ENCODE results near the gene BCAR1.

BCAR1 gene, protein sequence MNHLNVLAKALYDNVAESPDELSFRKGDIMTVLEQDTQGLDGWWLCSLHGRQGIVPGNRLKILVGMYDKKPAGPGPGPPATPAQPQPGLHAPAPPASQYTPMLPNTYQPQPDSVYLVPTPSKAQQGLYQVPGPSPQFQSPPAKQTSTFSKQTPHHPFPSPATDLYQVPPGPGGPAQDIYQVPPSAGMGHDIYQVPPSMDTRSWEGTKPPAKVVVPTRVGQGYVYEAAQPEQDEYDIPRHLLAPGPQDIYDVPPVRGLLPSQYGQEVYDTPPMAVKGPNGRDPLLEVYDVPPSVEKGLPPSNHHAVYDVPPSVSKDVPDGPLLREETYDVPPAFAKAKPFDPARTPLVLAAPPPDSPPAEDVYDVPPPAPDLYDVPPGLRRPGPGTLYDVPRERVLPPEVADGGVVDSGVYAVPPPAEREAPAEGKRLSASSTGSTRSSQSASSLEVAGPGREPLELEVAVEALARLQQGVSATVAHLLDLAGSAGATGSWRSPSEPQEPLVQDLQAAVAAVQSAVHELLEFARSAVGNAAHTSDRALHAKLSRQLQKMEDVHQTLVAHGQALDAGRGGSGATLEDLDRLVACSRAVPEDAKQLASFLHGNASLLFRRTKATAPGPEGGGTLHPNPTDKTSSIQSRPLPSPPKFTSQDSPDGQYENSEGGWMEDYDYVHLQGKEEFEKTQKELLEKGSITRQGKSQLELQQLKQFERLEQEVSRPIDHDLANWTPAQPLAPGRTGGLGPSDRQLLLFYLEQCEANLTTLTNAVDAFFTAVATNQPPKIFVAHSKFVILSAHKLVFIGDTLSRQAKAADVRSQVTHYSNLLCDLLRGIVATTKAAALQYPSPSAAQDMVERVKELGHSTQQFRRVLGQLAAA

DNA sequence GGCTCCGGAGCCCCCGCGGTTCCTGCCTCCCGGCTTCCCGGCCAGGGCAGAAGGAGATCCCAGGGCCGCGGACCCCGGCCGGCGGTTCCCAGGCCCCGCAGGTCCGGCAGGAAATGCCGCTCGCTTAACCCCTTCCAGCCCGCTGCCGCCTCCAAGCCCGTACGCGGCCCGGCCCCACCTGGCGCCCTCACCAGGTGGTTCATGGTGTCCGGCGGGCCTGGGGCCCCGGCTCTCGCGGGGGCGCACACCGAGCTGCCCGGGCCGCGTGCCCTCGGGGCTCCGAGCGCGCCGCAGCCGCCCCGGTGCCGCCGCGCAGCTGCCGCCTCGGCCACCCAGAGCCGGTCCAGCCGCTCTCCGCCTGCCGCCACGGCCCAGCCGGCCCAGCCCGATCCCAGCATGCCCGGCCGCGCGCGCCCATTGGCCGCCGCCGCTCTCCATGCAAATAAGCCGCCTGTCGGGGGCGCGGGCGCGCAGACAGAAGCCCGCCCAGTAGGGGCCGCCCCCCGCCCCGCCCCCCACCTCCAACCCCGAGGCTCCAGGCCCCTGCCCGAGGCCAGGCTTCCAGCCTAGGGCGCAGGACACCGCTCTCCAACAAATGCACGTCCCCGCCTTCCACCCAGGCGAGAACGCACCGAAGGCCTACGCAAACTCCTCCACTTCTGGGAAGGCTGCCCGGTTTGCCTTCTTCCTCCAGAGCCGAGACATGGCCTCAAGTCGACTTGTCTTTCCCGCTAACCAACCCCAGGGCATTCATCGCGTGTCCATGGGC is at the start of gene BCAR1:
BCAR1 (minus strand) TSS at position 345 of the 769 bp plus-strand sequence; CDS start at position 203, 142 bp downstream.
- Histone ChIP-seq H3K9ac (ENCODE audit: low read length in 5 of 5) (peak within 1 kb of the TSS; percentile 26 to 77 (median 49)), H3K27ac (ENCODE audit: low read depth, low read length) (peak within 1 kb of the TSS; percentile 94), H3K4me1 (ENCODE audit: control insufficient read depth in 5 of 5, insufficient read depth in 5 of 5, low read length in 5 of 5) (peaks cover 23 to 94% (median 87%) of the 10 kb centered on the region in 5 donors), H3K4me3 (ENCODE audit: low read depth in 1 of 5, low read length in 5 of 5) (peak within 1 kb of the TSS; percentile 64 to 75 (median 69)), H3K27me3 (ENCODE audit: control insufficient read depth in 5 of 5, insufficient read depth in 4 of 5, low read length in 5 of 5) (peaks cover 0 to 3% (median 0%) of the 10 kb centered on the region in 5 donors), H3K36me3 (ENCODE audit: control insufficient read depth in 5 of 5, insufficient read depth in 5 of 5, low read length in 5 of 5) (no peaks in the 10 kb centered on the region), H3K9me3 (ENCODE audit: control insufficient read depth in 5 of 5, low read length in 5 of 5) (no peaks in the 10 kb centered on the region)

DNA sequence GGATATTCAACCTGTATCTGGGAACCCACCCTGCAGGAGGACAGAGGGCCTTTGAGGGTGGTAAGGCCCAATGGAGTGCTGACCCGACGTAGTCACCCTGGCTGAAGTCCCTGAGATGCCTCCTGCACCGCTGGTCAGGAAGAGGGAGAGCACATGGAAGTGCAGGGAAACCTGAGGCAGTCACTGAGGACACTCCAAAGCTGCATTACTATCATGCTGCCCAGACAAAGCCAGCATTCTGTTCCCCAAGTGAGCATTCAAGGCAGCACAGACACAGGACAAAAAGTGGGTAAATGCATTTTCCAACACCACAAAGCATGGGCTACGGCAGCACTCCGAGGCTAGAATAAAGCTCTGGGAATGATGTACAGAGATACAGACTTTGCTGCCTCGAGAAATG is 46.8 kb upstream of the BCAR1 start:
- Histone ChIP-seq H3K9ac (ENCODE audit: low read length in 5 of 5) (no peak overlapping the region), H3K4me3 (ENCODE audit: low read depth in 1 of 5, low read length in 5 of 5) (no peak overlapping the region), H3K9me3 (ENCODE audit: control insufficient read depth in 5 of 5, low read length in 5 of 5) (no peaks in the 10 kb centered on the region), H3K36me3 (ENCODE audit: control insufficient read depth in 5 of 5, insufficient read depth in 5 of 5, low read length in 5 of 5) (peaks cover 3 to 73% (median 41%) of the 10 kb centered on the region in 5 donors), H3K4me1 (ENCODE audit: control insufficient read depth in 5 of 5, insufficient read depth in 5 of 5, low read length in 5 of 5) (peaks cover 0 to 10% (median 0%) of the 10 kb centered on the region in 5 donors), H3K27ac (ENCODE audit: low read depth, low read length) (no peak overlapping the region), H3K27me3 (ENCODE audit: control insufficient read depth in 5 of 5, insufficient read depth in 4 of 5, low read length in 5 of 5) (no peaks in the 10 kb centered on the region)

DNA sequence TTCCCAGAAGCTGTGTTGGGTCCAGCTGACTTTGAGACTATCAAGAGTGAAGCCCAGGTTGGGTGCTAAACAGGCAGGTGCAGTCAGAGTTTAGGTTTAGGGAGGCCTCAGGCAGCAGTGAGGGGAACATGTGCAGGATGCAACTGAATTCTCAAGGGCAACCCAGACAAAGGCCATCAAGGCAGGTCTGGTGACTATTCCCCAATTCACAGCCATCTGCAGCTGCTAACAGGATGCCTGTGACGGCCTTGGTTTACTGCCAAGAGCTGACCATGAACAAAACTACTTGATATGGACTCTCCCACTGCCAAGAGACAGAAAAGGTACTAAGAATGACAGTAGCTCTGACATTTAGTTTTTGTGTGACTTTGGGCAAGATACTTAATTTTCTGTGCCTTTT is 45.2 kb upstream of the BCAR1 start:
- Histone ChIP-seq H3K9ac (ENCODE audit: low read length in 5 of 5) (no peak overlapping the region), H3K4me3 (ENCODE audit: low read depth in 1 of 5, low read length in 5 of 5) (no peak overlapping the region), H3K36me3 (ENCODE audit: control insufficient read depth in 5 of 5, insufficient read depth in 5 of 5, low read length in 5 of 5) (peaks cover 3 to 79% (median 45%) of the 10 kb centered on the region in 5 donors), H3K9me3 (ENCODE audit: control insufficient read depth in 5 of 5, low read length in 5 of 5) (no peaks in the 10 kb centered on the region), H3K27ac (ENCODE audit: low read depth, low read length) (no peak overlapping the region), H3K27me3 (ENCODE audit: control insufficient read depth in 5 of 5, insufficient read depth in 4 of 5, low read length in 5 of 5) (no peaks in the 10 kb centered on the region), H3K4me1 (ENCODE audit: control insufficient read depth in 5 of 5, insufficient read depth in 5 of 5, low read length in 5 of 5) (peaks cover 0 to 10% (median 0%) of the 10 kb centered on the region in 5 donors)

DNA sequence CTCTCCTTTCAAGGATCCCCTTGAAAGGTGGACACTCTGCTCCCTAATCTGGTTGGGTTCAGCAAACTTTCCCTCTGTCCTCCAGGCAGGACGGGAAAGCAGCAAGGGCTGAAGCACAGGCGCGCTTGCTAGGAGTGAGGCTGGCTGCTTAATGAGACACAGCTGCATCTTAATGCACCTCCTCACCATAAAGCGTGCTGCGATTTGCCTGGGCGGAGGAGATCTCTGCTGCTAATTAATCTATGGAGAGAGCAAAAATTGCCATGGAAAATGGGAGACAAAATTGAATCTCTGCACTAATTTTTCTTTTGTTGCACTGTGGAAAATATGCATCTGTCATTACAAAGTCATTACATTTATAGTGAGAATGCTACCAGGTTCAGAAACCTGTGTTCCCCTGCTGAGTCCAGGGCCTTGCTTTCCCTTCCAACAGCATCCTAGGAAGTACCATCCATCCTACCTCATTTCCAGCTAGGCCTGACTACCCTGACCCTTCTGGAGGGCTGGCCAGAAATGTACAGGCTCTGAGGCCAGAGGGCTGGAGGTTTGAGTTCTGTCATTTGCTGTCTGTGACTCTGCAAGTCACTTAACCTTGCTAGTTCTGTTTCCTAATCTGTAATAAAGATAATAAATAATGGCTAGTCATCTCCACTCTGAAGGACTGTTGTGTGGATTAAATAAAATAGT is 43.5 kb upstream of the BCAR1 start:
- Histone ChIP-seq H3K9me3 (ENCODE audit: control insufficient read depth in 5 of 5, low read length in 5 of 5) (no peaks in the 10 kb centered on the region), H3K27ac (ENCODE audit: low read depth, low read length) (no peak overlapping the region), H3K4me3 (ENCODE audit: low read depth in 1 of 5, low read length in 5 of 5) (no peak overlapping the region), H3K36me3 (ENCODE audit: control insufficient read depth in 5 of 5, insufficient read depth in 5 of 5, low read length in 5 of 5) (peaks cover 7 to 73% (median 43%) of the 10 kb centered on the region in 5 donors), H3K4me1 (ENCODE audit: control insufficient read depth in 5 of 5, insufficient read depth in 5 of 5, low read length in 5 of 5) (peaks cover 0 to 14% (median 0%) of the 10 kb centered on the region in 5 donors), H3K27me3 (ENCODE audit: control insufficient read depth in 5 of 5, insufficient read depth in 4 of 5, low read length in 5 of 5) (no peaks in the 10 kb centered on the region), H3K9ac (ENCODE audit: low read length in 5 of 5) (no peak overlapping the region)

DNA sequence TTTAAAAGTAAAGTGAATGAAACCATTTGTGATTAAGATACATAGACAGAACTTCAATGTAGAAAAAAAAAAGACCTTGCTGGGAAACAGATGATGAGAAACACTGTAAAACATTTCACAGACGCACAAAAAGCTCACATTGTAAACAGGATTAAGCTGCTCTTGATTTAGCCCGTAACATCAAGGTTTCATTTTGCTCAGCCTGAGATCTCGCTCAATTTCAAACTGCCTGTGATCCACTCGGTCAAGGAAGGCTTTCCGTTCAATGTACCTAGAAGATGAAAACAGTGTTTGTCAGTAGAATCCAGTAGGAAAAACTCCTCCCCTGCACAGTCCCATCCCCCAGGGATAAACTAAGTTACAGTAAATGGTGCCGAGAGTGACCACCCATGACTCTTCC is 42.3 kb upstream of the BCAR1 start:
- H3K4me1 ChIP-seq (ENCODE audit: control insufficient read depth in 5 of 5, insufficient read depth in 5 of 5, low read length in 5 of 5): peaks cover 0 to 26% (median 0%) of the 10 kb centered on the region in 5 donors
- H3K36me3 ChIP-seq (ENCODE audit: control insufficient read depth in 5 of 5, insufficient read depth in 5 of 5, low read length in 5 of 5): peaks cover 7 to 66% (median 38%) of the 10 kb centered on the region in 5 donors
- H3K9ac ChIP-seq (ENCODE audit: low read length in 5 of 5): no peak overlapping the region
- no peaks in the 10 kb centered on the region for H3K9me3 ChIP-seq (ENCODE audit: control insufficient read depth in 5 of 5, low read length in 5 of 5)
- no peak overlapping the region for H3K4me3 ChIP-seq (ENCODE audit: low read depth in 1 of 5, low read length in 5 of 5)
- H3K27ac ChIP-seq (ENCODE audit: low read depth, low read length): no peak overlapping the region
- H3K27me3 ChIP-seq (ENCODE audit: control insufficient read depth in 5 of 5, insufficient read depth in 4 of 5, low read length in 5 of 5): no peaks in the 10 kb centered on the region

DNA sequence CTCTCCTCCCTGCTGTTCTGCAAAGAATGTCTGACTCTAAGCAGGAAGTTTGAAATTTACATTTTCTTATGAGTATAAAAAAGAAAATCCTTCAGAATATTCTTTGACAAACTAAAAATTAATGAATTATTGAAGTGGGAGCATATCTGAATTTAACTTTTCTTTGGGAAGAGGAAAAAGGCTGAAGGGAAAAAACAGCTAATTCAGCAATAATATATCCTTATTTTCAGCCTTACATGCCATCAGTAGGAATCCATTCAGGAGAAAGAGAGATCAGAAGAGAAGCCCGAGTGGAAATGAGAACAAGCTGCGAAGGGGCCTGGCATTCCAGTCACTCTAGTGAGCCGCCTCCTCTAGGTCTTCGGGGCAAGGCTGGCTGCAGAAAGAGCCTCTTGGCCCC is 41.7 kb upstream of the BCAR1 start:
- Histone ChIP-seq H3K4me3 (ENCODE audit: low read depth in 1 of 5, low read length in 5 of 5) (no peak overlapping the region), H3K9ac (ENCODE audit: low read length in 5 of 5) (no peak overlapping the region), H3K27me3 (ENCODE audit: control insufficient read depth in 5 of 5, insufficient read depth in 4 of 5, low read length in 5 of 5) (no peaks in the 10 kb centered on the region), H3K9me3 (ENCODE audit: control insufficient read depth in 5 of 5, low read length in 5 of 5) (no peaks in the 10 kb centered on the region), H3K36me3 (ENCODE audit: control insufficient read depth in 5 of 5, insufficient read depth in 5 of 5, low read length in 5 of 5) (peaks cover 7 to 60% (median 34%) of the 10 kb centered on the region in 5 donors), H3K27ac (ENCODE audit: low read depth, low read length) (no peak overlapping the region), H3K4me1 (ENCODE audit: control insufficient read depth in 5 of 5, insufficient read depth in 5 of 5, low read length in 5 of 5) (peaks cover 0 to 32% (median 0%) of the 10 kb centered on the region in 5 donors)

DNA sequence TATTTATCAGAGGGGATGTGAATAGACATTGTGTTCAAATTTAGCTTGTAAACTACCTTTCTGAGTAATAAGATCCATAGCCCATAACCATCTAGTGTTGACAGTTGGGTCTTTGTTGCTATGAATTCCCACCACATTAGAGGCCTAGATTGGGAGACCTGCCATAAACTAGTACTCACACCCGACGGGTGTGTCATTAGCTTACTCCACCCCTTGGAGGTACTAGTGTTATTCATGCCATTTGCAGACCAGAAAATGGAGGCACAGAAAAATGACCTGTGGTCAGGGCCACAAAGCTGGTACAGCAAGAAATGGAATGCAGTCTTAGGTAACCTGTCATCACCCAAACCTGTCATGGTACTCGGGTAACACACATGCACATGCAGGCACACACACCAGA is 41.3 kb upstream of the BCAR1 start:
- Histone ChIP-seq H3K9ac (ENCODE audit: low read length in 5 of 5) (no peak overlapping the region), H3K4me1 (ENCODE audit: control insufficient read depth in 5 of 5, insufficient read depth in 5 of 5, low read length in 5 of 5) (peaks cover 0 to 36% (median 0%) of the 10 kb centered on the region in 5 donors), H3K4me3 (ENCODE audit: low read depth in 1 of 5, low read length in 5 of 5) (no peak overlapping the region), H3K36me3 (ENCODE audit: control insufficient read depth in 5 of 5, insufficient read depth in 5 of 5, low read length in 5 of 5) (peaks cover 7 to 59% (median 32%) of the 10 kb centered on the region in 5 donors), H3K27me3 (ENCODE audit: control insufficient read depth in 5 of 5, insufficient read depth in 4 of 5, low read length in 5 of 5) (no peaks in the 10 kb centered on the region), H3K9me3 (ENCODE audit: control insufficient read depth in 5 of 5, low read length in 5 of 5) (no peaks in the 10 kb centered on the region), H3K27ac (ENCODE audit: low read depth, low read length) (no peak overlapping the region)

DNA sequence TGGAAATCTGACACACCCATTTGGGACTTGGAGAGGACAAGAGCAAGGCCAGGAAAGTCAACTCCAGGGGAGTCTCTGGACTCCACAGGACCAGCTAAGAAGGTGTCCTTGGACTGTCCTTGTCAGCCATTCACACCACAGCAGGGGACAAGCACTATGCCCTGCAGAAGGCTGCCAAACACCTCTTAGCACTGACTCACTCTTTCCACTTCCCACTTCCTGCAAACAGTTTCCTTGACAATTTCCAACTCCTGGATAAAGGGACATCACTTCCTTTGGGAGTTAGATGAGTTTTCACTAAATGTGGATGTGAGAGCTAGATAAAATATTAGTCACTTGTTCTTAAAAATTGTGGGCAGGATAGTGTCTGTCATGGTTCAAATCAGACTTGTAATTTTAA is 37.8 kb upstream of the BCAR1 start:
- peaks cover 7 to 34% (median 29%) of the 10 kb centered on the region in 5 donors for H3K36me3 ChIP-seq (ENCODE audit: control insufficient read depth in 5 of 5, insufficient read depth in 5 of 5, low read length in 5 of 5)
- peaks cover 0 to 26% (median 0%) of the 10 kb centered on the region in 5 donors for H3K4me1 ChIP-seq (ENCODE audit: control insufficient read depth in 5 of 5, insufficient read depth in 5 of 5, low read length in 5 of 5)
- no peaks in the 10 kb centered on the region for H3K9me3 ChIP-seq (ENCODE audit: control insufficient read depth in 5 of 5, low read length in 5 of 5)
- no peak overlapping the region for H3K9ac ChIP-seq (ENCODE audit: low read length in 5 of 5)
- peak overlapping the region; percentile 44 for H3K27ac ChIP-seq (ENCODE audit: low read depth, low read length)
- no peak overlapping the region for H3K4me3 ChIP-seq (ENCODE audit: low read depth in 1 of 5, low read length in 5 of 5)
- no peaks in the 10 kb centered on the region for H3K27me3 ChIP-seq (ENCODE audit: control insufficient read depth in 5 of 5, insufficient read depth in 4 of 5, low read length in 5 of 5)

DNA sequence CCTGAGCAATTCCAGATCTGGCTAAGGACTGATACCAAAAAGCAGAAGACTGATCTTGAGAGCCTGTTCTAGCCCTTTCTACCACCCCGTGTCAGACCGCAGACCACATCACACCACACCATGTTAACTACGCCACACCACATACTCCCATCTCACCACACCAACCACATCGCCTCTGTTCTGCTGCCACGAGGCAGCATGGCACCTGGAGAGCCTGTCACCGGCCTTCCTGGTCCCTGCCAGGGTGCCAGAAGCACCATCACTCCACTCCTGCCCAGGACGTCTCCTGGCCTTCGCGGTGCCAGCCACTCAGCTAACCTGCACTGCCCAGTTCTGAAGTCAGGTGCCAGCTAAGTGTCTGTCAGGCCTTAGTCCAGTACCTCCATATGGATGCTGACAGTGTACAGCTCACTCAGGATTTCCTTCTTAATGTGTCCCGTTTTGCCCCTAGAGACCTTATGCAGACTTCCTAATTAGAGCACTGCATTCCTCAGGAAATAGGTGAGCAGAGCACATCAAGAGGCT is 37.2 kb upstream of the BCAR1 start:
- Histone ChIP-seq H3K4me1 (ENCODE audit: control insufficient read depth in 5 of 5, insufficient read depth in 5 of 5, low read length in 5 of 5) (peaks cover 0 to 26% (median 0%) of the 10 kb centered on the region in 5 donors), H3K4me3 (ENCODE audit: low read depth in 1 of 5, low read length in 5 of 5) (no peak overlapping the region), H3K9ac (ENCODE audit: low read length in 5 of 5) (peak overlapping the region in 1 of 5 donors; percentile 2), H3K9me3 (ENCODE audit: control insufficient read depth in 5 of 5, low read length in 5 of 5) (no peaks in the 10 kb centered on the region), H3K27ac (ENCODE audit: low read depth, low read length) (peak overlapping the region; percentile 44), H3K36me3 (ENCODE audit: control insufficient read depth in 5 of 5, insufficient read depth in 5 of 5, low read length in 5 of 5) (peaks cover 4 to 31% (median 27%) of the 10 kb centered on the region in 5 donors), H3K27me3 (ENCODE audit: control insufficient read depth in 5 of 5, insufficient read depth in 4 of 5, low read length in 5 of 5) (no peaks in the 10 kb centered on the region)
